NCI-H524 (cell line): ENCODE measurements around the gene CCDC122.

Source experiments
- DNase-seq, 2 experiments: peaks; one replicate each; lab custom pipeline; 2025; lab: John Stamatoyannopoulos, UW

Gene CCDC122

GRCh38 chr13:43802511-43802910 is 77.0 kb downstream of the CCDC122 start:
- no peak for DNase-seq

GRCh38 chr13:43800828-43801227 is 78.7 kb downstream of the CCDC122 start:
- DNase-seq = no peak

- peak in 1 of 2 experiments; percentile 24 for DNase-seq
These were observed 80.3 kb downstream of the CCDC122 start for GRCh38 chr13:43799191-43799590.

- DNase-seq = no peak
These were observed 81.7 kb downstream of the CCDC122 start for GRCh38 chr13:43797869-43798268.

- no peak for DNase-seq
These were observed 82.4 kb downstream of the CCDC122 start for GRCh38 chr13:43797159-43797558.

GRCh38 chr13:43794416-43794815 is 85.1 kb downstream of the CCDC122 start:
- no peak for DNase-seq

- no peak for DNase-seq
These were observed 87.3 kb downstream of the CCDC122 start for GRCh38 chr13:43792076-43792881.

- peak; percentile 27 to 68 for DNase-seq
These were observed 91.5 kb downstream of the CCDC122 start for GRCh38 chr13:43787997-43788396.

GRCh38 chr13:43787518-43787891 is 92.0 kb downstream of the CCDC122 start:
- peak in 1 of 2 experiments; percentile 26 for DNase-seq

- peak; percentile 77 to 86 for DNase-seq
These were observed 92.6 kb downstream of the CCDC122 start, which contains the start of gene ENOX1 for GRCh38 chr13:43786766-43787517. Gene ENOX1, minus strand, starts transcription at chr13:43786972.

- no peak for DNase-seq
These were observed 93.1 kb downstream of the CCDC122 start for GRCh38 chr13:43786472-43786765.
